Femur (tissue), 1 donor: ENCODE results near the gene ANKRD16.
"Not testable (repeated sequence)": the region's sequence is repeated elsewhere in the genome, so short reads cannot be mapped to it uniquely, and the experiment has no call there.

Experiments
- DNase-seq: peaks from one replicate; pipeline ENCODE4 v3.0.0-alpha.2; 2017

ANKRD16 gene

DNA sequence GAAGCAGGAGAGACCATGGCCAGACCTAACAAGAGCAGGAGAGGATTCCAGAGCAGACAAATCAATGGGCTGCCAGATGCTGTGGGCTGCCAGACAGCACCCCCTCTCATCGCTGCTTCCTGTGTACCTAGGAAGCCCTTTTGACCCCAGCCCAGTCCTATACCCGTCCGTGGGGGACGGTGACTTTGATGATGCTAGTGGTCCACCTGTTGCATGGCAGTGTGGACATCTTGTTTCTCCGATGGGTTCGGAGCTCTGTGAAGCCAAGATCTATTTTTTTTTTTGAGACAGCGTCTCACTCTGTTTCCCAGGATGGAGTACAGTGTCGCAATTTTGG lies 58.3 kb downstream of the ANKRD16 start:
- DNase-seq: no peak

DNA sequence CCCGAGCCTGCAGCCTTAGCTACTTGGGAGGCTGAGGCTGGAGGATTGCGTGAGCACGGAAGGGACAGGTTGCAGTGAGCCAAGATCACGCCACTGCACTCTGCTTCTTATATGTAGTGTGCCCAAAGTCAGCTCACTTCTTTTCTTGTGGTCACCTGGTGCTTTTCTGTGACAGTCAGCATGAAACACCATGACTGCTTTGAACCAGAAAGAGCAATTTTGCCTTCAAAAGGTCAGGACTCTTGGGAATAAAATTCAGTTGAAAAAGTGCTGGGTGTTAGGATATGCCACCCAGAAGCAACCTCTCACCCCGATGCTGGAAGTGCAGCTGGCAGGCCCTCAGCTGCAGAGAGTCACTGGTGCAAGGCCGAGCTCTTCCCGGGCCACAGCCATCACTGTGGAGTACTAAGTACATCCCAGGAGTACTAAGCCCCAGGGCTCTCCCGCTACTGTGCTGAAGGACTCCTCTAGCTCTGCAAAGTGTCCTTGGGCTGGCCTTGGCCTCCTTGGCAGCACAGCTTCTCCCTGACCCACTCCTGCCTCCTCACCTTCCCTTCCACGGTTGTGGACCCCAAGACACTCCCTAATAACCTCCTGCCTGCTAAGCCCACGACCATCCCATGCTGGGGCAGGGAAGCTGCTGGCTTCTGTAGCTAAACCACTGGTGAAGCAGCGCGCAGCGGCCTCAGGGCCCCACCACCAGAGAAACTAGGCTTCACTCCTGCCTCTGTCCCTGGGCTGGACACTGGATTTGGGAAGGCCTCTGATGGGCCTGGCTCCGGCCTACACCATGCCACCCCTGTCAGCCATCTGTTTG lies 58.9 kb downstream of the ANKRD16 start:
- no peak for DNase-seq

DNA sequence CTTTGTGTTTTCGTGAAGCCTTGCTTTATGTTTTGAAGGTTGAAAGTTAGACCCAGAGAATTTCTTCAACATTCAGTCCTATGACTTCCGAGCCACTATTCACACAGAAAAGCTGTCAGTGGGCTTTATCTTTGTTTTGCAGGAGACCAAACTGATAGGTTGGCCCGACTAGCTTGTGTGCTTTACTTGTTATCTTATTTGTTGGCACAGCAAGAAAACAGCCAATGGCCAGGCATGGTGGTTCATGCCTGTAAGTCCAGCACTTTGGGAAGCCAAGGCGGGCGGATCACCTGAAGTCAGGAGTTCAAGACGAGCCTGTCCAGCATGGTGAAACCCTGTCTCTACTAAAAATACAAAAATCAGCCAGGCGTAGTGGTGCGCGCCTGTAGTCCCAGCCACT lies 60.4 kb downstream of the ANKRD16 start:
- no peak for DNase-seq

DNA sequence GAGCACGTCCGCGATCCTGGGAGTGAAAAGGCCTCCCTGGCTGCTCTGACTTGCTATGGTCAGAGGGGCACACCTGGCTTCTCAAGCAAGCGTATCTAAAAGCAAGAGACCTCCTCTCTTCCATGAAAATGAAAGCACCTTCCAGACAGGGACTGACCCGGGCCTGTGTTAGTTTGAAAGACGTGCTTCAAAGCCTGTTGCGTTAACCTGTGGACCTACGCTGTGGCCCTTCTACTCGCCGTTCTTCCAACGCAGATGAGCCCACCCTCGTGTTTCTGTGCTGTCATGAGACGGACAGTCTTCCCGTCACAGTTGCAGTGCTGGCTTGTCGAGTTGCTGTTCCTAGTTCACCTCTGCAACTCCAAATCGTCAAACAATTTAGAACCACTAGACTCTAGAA lies 61.0 kb downstream of the ANKRD16 start:
- DNase-seq: no peak

DNA sequence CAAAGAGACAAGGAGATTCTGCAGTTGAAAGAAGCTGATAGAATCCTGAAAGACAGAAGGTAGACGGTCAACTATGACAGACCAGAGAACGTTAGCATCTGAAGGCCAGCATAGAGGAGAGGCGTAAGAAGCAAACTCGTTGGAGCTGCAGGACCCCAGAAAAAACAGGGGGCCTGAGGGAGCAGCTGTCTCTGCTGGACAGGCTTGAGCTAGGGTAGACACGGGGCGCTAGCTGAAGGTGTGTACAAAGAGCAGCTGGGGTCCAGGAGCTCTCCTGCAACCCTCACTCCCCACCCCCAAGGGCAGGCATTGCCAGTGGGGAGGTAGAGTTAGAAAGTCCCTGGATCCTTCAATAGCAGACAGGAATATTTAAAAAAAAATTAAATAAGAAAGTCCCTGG lies 61.9 kb downstream of the ANKRD16 start:
- no peak for DNase-seq

DNA sequence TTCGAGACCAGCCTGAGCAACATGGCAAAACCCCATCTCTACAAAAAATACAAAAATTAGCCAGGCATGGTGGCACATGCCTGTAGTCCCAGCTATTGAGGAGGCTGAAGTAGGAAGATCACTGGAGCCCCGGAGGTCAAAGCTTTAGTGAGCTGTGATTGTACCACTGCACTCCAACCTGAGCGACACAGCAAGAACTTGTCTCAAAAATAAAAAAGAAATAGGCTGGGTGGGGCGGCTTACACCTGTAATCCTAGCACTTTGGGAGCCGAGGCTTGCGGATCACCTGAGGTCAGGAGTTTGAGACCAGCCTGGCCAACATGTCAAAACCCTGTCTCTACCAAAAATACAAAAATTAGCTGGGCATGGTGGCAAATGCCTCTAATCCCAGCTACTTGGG lies 63.2 kb downstream of the ANKRD16 start:
- not testable (repeated sequence) for DNase-seq

DNA sequence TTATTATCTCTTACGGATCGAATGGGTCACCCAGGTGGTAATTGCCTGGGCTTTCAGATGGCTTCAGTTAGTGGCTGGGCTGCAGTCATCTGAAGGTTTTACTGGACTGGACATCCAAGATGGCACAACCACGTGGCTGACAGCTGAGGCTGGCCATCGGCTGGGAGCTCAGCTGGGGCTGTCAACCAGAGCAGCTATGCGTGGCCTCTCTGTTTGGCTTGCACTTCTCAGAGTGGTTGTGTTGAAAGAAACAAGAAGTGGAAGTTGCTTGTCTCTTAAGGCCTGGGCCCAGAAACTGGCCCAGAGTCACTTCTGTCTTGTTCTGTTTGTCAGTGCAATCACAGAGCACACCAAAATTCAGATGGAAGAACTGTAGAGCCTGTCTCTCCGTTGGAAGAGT lies 70.8 kb downstream of the ANKRD16 start:
- DNase-seq: no peak

DNA sequence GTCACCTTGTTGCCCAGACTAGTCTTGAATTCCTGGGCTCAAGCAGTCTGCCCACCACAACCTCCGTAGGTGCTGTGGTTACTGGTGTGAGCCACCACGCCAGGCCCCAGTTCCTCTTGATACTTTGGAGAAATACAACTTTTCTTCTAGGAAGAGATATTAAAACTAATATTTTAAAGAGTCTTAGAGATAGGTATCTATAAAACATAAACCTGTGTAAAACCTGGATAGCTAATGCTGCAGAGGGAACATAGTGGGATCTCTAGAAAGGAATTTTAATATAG lies 71.7 kb downstream of the ANKRD16 start:
- DNase-seq: no peak

DNA sequence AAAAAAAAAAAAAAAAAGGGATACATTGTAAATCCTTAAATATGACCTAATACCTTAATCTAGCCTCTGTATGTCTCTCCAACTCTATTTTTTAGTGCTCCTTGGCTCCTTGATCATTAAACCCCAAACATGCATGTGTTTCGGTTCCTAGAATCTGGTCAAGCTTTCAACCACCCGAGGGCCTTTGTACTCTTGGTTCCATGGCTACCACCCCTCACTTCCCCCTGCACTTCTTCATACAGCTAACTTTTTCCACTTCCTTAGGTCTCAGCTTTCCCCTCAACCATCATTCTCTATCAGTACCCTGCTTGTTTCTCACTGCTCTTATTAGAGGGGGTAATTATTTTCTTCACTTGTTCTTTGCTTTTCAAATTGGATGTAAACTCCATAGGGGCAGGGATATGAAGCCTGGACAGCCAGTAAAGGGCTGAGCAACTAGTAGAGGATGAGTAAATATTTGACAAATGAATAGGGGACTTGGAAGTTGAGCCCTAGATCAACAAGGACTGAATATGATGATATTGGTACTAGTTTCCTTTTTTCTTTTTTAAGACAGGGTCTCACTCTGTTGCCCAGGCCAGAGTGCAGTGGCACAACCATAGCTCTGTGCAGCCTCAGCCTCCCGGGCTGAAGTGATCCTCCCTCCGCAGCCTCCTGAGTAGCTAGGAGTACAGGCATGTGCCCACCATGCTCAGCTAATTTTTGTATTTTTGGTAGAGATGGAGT lies 72.2 kb downstream of the ANKRD16 start:
- no peak for DNase-seq

DNA sequence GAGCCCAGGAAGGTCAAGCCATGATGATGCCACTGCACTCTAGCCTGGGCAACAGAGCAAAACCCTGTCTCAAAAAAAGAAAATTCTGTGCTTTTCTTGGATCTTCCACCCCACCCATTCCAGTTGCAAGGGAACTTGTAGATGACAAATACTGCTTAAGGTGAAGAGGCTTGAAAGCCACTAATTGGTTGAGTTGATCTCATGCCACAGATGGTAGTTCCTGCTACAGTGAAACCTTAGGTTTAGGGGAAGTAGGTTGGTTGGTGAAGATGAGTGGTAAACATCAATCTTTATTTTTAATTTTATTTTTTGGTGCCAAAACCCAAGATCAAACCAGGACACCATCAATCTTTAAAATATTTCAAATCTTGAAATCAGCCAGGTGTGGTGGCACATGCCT lies 73.5 kb downstream of the ANKRD16 start:
- DNase-seq: no peak

DNA sequence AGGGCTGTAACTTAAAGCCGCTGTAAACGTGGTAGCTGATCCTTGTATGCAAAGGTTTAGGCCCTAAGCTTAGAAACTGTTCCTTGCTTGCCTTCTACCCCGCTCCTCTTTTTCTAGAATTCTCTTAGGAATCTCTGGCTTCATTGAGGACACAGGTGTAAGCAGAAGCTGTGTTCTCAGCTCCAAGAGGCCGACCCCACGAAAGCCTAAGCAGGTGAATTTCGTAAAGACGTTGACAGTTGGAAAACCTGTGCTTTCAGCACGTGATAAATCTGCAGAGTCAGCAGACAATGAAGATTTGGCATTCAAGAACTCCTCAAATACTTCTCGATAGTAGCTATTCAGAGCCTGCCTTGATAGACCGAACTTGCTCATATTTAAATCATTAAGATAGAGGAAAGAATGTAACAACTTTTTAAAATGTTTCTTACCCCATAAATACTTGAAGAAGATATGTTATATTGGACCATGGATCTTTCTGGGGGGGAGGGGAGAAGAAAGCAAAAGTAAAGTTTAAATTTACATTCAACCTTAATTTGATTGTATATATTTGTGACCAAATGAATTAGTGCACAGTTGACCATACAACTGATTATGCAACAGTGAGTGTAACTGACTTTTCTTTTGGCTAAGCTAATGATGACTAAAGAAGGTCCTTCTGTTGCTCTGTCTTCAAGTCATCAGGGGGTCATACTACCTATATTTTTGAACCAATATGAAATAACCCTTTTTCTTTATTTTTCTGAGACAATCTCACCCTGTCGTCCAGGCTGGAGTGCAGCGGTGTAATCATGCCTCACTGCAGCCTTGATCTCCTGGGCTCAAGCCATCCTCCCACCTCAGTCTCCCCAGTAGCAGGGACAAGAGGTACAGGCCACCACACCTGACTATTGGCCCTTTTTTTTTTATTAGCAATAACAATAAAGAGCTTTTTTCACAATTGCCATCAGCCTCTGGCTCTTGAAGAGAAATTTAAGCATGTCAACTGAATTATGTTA lies 75.3 kb downstream of the ANKRD16 start:
- no peak for DNase-seq

DNA sequence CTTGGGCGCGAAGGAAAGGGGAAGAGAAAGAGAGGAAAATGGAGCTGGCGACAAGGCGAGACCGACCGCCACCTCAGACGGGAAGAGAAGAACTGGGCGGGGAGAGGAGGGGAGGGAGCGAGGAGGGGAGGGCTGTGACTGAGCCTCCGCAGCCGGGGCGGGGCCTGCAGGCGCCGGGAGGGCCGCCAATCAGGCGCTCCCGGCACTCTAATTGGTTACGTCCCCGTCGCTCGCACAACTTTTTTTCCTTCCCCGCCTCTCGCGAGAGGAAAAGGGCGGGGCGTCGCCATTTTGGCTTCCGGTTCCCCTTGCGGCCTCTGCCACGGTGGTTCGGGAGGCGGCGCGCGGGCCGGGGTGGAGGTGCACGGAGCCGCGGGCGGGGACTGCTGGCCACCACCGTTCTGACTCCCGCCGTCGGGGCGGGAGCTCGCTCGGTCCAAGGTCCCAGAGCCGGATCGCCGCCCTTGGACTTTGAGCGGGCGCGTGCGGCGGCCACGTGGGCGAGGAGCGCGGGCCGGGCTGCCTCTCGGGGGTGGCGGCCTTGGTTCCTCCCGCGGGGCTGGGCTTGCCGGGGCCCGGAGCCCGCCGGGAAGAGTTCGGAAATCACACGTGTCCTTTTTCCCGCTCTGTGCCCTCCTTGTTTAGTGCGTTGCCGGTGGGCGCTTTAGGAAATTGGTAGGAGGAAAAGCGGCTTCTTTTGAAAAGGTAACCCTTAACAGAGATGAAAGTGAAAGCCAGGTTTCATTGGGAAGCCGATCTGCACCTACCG lies 76.2 kb downstream of the ANKRD16 start, which contains the start of gene GDI2:
Gene GDI2 (minus strand): TSS at position 94 of the 769 bp plus-strand sequence. CDS start 176 bp downstream, outside the sequence.
- peak; percentile 98 for DNase-seq

DNA sequence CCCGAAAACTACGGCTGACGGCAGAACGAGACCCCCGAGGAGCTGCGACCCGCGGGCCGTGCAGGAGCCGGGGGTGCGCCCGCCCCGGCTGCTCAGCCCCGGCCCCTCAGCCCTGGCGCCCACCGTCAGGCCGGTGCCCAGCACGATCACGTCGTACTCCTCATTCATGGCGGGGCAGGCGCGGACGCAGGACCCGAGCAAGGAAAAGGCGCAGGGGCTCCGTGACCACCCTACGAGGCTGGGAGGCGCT lies 76.7 kb downstream of the ANKRD16 start:
- DNase-seq: no peak

DNA sequence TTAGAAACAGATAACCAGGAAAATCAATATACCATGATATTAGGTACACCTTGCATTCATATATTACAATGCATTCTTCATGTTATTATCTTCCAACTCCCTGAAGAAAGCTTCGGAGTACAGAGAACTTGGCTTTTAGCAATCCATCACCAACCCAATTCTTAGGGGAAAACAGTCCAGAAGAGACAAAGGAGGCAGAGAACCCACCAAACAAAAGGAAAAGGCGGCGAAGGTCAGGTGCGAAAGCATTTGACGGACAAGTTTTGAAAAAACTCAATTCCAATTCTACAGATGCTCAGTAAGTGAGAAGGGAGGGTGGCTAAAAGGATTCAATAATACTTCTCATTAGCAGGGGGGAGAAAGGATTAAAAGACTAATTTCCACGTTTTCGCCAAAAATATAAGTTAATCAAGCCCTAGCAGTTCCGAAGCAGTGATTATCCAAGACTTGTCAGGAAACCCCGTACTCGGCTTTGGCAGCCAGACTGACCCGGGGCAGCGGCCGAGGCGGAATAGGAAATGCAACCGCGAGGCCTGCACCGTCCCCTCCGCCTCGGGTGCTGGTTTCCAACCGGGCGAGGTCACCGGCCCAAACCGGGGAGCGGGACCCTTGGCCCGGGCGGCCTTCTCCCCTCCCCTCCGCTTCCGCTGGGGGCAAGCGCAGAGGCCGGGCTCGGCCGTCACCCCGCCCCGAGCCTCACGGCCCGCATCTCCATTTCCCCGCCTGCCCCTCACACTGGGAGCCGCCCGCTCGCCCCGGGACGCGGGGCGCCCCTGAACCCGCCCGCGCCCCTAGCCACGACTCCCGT lies 77.2 kb downstream of the ANKRD16 start:
- DNase-seq: peak; percentile 52
